Measurements from ENCODE around the gene TUT4. TPM values are rescaled to one million over a fixed set of nuclear protein-coding genes. Genes with fewer than 3 reads are reported as not detected.

The TUT4 gene
- total RNA-seq, 1 experiment from 2014 or later = 27.9 TPM

GRCh38 chr1:52534928-52535764 is 17.7 kb downstream of the TUT4 start:
- no peak for DNase-seq (ENCODE audit: low read depth)

GRCh38 chr1:52533713-52534112 is 19.2 kb downstream of the TUT4 start:
- DNase-seq (ENCODE audit: low read depth) = no peak

GRCh38 chr1:52532731-52533327 is 20.1 kb downstream of the TUT4 start:
- no peak for DNase-seq (ENCODE audit: low read depth)

GRCh38 chr1:52532247-52532646 is 20.6 kb downstream of the TUT4 start:
- no peak for DNase-seq (ENCODE audit: low read depth)

GRCh38 chr1:52531249-52531872 is 21.5 kb downstream of the TUT4 start:
- no peak for DNase-seq (ENCODE audit: low read depth)

GRCh38 chr1:52530563-52531144 is 22.2 kb downstream of the TUT4 start:
- DNase-seq (ENCODE audit: low read depth) = no peak

- DNase-seq (ENCODE audit: low read depth) = no peak
Observed at GRCh38 chr1:52523376-52523775, 29.5 kb downstream of the TUT4 start.

- DNase-seq (ENCODE audit: low read depth) = no peak
Observed at GRCh38 chr1:52520148-52520547, 32.7 kb downstream of the TUT4 start.

- no peak for DNase-seq (ENCODE audit: low read depth)
Observed at GRCh38 chr1:52518962-52519361, 33.9 kb downstream of the TUT4 start.

- no peak for DNase-seq (ENCODE audit: low read depth)
Observed at GRCh38 chr1:52511851-52512615, 40.9 kb downstream of the TUT4 start.

GRCh38 chr1:52511439-52511838 is 41.5 kb downstream of the TUT4 start:
- no peak for DNase-seq (ENCODE audit: low read depth)

GRCh38 chr1:52506920-52507546 is 45.9 kb downstream of the TUT4 start:
- DNase-seq (ENCODE audit: low read depth) = no peak

- DNase-seq (ENCODE audit: low read depth) = no peak
Observed at GRCh38 chr1:52506349-52506748, 46.5 kb downstream of the TUT4 start.

GRCh38 chr1:52504720-52505119 is 48.2 kb downstream of the TUT4 start:
- DNase-seq (ENCODE audit: low read depth) = no peak

- no peak for DNase-seq (ENCODE audit: low read depth)
Observed at GRCh38 chr1:52503706-52504105, 49.2 kb downstream of the TUT4 start.

GRCh38 chr1:52502789-52503188 is 50.1 kb downstream of the TUT4 start:
- no peak for DNase-seq (ENCODE audit: low read depth)

GRCh38 chr1:52487632-52488031 is 65.3 kb downstream of the TUT4 start:
- DNase-seq (ENCODE audit: low read depth) = no peak

- DNase-seq (ENCODE audit: low read depth) = no peak
Observed at GRCh38 chr1:52482326-52483004, 70.4 kb downstream of the TUT4 start.

- DNase-seq (ENCODE audit: low read depth) = no peak
Observed at GRCh38 chr1:52479076-52479475, 73.8 kb downstream of the TUT4 start.

- DNase-seq (ENCODE audit: low read depth) = no peak
Observed at GRCh38 chr1:52477876-52478275, 75.0 kb downstream of the TUT4 start.
